CD4-positive, alpha-beta T cell (primary cell): ENCODE data around the gene ZNF692. TPM values are rescaled to one million over a fixed set of nuclear protein-coding genes. Genes with fewer than 3 reads are reported as not detected.

Experiments used
- ATAC-seq: fragments of 200-7000 bp; cut with Tn5 transposase; one replicate; pipeline ENCODE4 v1.10.0; 2022; ENCODE audit warnings: mild to moderate bottlenecking; ENCODE audit not compliant: poor library complexity
- CTCF ChIA-PET: fragments of 350-600 bp; sonication (Branson Sonifier 250); formaldehyde crosslinking; loops from one replicate; lab custom pipeline; 2021; ENCODE audit warnings: antibody characterized with exemption, inconsistent platforms; lab: Charles Lee
- POLR2A ChIA-PET: fragments of 350-600 bp; sonication (Branson Sonifier 250); formaldehyde crosslinking; loops from one replicate; lab custom pipeline; 2021; ENCODE audit warnings: antibody characterized with exemption, inconsistent platforms; lab: Charles Lee
- DNase-seq, 14 experiments: peaks; one replicate each; pipeline ENCODE4 v3.0.0-alpha.2; 2013 to 2020; ENCODE audit warnings: mixed read lengths in 2 of 14
- H3K27ac ChIP-seq, 2 donors: one replicate each; pipeline versions ENCODE4 v1.5.1 to v1.7.0; 2013; ENCODE audit warnings: low read length in 2 of 2, low read depth in 1 of 2, mild to moderate bottlenecking in 1 of 2
- H3K27me3 ChIP-seq, 2 experiments: 1 replicate in 1 of 2; 2 replicates in 1 of 2; pipeline versions ENCODE4 v1.6.1 to v1.7.0; 2013; ENCODE audit warnings: low read length in 2 of 2, control low read depth in 1 of 2, mild to moderate bottlenecking in 1 of 2, moderate library complexity in 1 of 2; ENCODE audit not compliant: insufficient read depth in 2 of 2, control insufficient read depth in 1 of 2
- H3K36me3 ChIP-seq: one replicate; pipeline ENCODE4 v1.6.1; 2013; ENCODE audit warnings: low read length, control low read depth; ENCODE audit not compliant: insufficient read depth
- H3K4me1 ChIP-seq: one replicate; pipeline ENCODE4 v1.6.1; 2013; ENCODE audit warnings: low read length, control low read depth; ENCODE audit not compliant: insufficient read depth
- H3K4me3 ChIP-seq: one replicate; pipeline ENCODE4 v1.5.1; 2013; ENCODE audit warnings: mild to moderate bottlenecking, low read length, moderate library complexity
- H3K9me3 ChIP-seq, 2 experiments: 1 replicate in 1 of 2; 2 replicates in 1 of 2; pipeline versions ENCODE4 v1.6.1 to v1.7.0; 2013; ENCODE audit warnings: low read length in 2 of 2, mild to moderate bottlenecking in 2 of 2, control low read depth in 1 of 2, moderate library complexity in 1 of 2; ENCODE audit not compliant: control insufficient read depth in 1 of 2, insufficient read depth in 1 of 2
- H3K27ac Mint-ChIP-seq: one replicate; pipeline ENCODE4 v1.8.0; 2020; ENCODE audit warnings: mixed read lengths
- H3K27me3 Mint-ChIP-seq: one replicate; pipeline ENCODE4 v1.8.0; 2021; ENCODE audit warnings: mixed read lengths
- H3K36me3 Mint-ChIP-seq: one replicate; pipeline ENCODE4 v1.8.0; 2021; ENCODE audit warnings: low read depth, mixed read lengths
- H3K4me1 Mint-ChIP-seq: one replicate; pipeline ENCODE4 v1.8.0; 2021; ENCODE audit warnings: low read depth, mixed read lengths
- H3K4me3 Mint-ChIP-seq: one replicate; pipeline ENCODE4 v1.8.0; 2020; ENCODE audit warnings: mild to moderate bottlenecking, mixed read lengths
- H3K9me3 Mint-ChIP-seq: one replicate; pipeline ENCODE4 v1.8.0; 2020; ENCODE audit warnings: mixed read lengths
- CTCF ChIP-seq: fragments of 200-600 bp; IDR thresholded peaks from one replicate; pipeline ENCODE4 v1.8.0; 2022; ENCODE audit warnings: antibody characterized with exemption, mild to moderate bottlenecking
- intact Hi-C, 2 experiments: fragments of 100-400 bp; cut with DNase I in 1 of 2; cut with micrococcal nuclease in 1 of 2; formaldehyde crosslinking; loops; one replicate each; pipeline versions ENCODE4 v1.15.1 to v1.9.0; 2023 to 2025; cut with DNase I, micrococcal nuclease
- total RNA-seq, 174 experiments: library from RNA in 2 of 174; stranded (reverse) in 2 of 174; gene quantifications; one replicate each; pipeline ENCODE4 v1.2.3 and lab custom pipeline; 2021 to 2026

Gene ZNF692
- total RNA-seq, 2 experiments from 2014 or later: 23.3 to 27.3 TPM

- ATAC-seq: no peak
- DNase-seq: no peak
- Mint-ChIP-seq H3K27ac (no peak overlapping the region), H3K36me3 (peaks cover 42% of the 10 kb centered on the region), H3K9me3 (no peaks in the 10 kb centered on the region), H3K4me3 (no peak overlapping the region), H3K4me1 (peaks cover 30% of the 10 kb centered on the region), H3K27me3 (no peaks in the 10 kb centered on the region)
- H3K4me1 ChIP-seq: peaks cover 28% of the 10 kb centered on the region
- H3K9me3 ChIP-seq: no peaks in the 10 kb centered on the region
- no peak overlapping the region for H3K4me3 ChIP-seq
- no peaks in the 10 kb centered on the region for H3K27me3 ChIP-seq
- H3K27ac ChIP-seq: no peak overlapping the region
- intact Hi-C loops: no loop called here
- ChIA-PET CTCF (no interaction called here), POLR2A (no interaction called here)
- no peak for TF ChIP-seq CTCF
- H3K36me3 ChIP-seq: peaks cover 51% of the 10 kb centered on the region
These were observed 15.2 kb downstream of the ZNF692 start for GRCh38 chr1:248843687-248844086.

DNA sequence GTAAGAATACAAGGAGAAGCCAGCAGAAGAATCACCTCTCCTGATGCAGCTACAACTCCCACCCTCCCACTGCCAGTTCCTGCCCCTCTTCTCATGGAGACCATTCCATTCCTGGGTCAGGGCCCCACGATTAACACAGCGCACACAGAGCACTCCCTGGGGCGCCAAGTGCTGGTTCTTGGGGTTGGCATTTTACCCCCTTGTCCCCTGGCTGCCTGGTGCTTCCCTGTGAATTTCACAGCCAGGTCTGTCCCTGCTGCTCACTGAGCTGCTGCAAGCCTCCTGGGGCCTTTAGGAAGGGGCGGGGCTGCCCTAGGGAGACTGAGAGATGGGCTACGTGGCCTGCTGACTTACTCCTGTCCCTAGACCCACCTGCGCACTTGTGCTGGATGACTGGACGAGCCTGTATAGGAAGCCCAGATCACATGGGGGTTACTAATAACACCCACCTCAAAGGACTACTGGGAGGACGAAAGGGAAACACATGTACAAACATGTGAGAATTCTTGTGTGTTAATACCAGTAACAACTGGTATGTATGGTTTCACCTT, 16.0 kb downstream of the ZNF692 start:
- DNase-seq (peak in 1 of 14 experiments; percentile 24), ATAC-seq (no peak)
- no peak overlapping the region for H3K27ac ChIP-seq
- intact Hi-C loops: no loop called here
- Mint-ChIP-seq H3K9me3 (no peaks in the 10 kb centered on the region), H3K27ac (no peak overlapping the region), H3K4me1 (peaks cover 30% of the 10 kb centered on the region), H3K36me3 (peaks cover 37% of the 10 kb centered on the region), H3K4me3 (no peak overlapping the region), H3K27me3 (no peaks in the 10 kb centered on the region)
- TF ChIP-seq CTCF: no peak
- peaks cover 29% of the 10 kb centered on the region for H3K4me1 ChIP-seq
- peaks cover 42% of the 10 kb centered on the region for H3K36me3 ChIP-seq
- ChIA-PET CTCF (interaction anchor here (7.7 kb wide), 1 partner anchor 16 kb away, joined by 65 read pairs; the partner anchor contains the start of gene ZNF692), POLR2A (no interaction called here)
- no peaks in the 10 kb centered on the region for H3K27me3 ChIP-seq
- no peaks in the 10 kb centered on the region for H3K9me3 ChIP-seq
- H3K4me3 ChIP-seq: no peak overlapping the region

DNA sequence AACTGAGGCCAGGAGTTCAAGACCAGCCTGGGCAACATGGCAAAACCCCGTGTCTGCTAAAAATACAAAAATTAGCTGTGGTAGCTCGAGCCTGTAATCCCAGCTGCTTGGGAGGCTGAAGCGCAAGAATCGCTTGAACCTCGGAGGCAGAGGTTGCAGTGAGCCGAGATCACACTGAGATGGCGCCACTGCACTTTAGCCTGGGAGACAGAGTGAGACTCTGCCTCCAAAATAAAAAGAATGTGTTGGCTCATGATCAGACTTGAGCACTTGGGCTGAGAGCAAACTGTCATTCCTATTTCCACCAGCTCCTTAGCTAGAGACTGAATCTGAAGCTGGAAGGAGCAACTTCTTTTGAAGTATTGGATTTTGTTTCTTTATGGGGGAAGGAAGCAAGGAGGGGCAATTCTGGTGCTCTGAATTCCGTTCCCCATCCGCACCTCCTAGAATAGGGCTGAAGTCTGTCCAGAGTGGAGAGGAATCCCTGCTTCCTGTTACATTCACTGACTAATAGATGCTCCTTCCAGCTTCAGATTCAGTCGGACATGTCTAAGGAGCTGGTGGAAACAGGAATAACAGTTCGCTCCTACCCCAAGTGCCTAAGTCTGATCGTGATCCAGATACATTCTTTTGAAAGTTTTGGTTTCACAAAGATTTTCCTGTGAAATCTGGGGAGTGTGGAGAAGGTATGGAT, 17.0 kb downstream of the ZNF692 start:
- TF ChIP-seq CTCF: peak; percentile 34
- Mint-ChIP-seq H3K27me3 (no peaks in the 10 kb centered on the region), H3K4me1 (peaks cover 30% of the 10 kb centered on the region), H3K9me3 (no peaks in the 10 kb centered on the region), H3K36me3 (peaks cover 32% of the 10 kb centered on the region), H3K4me3 (peak overlapping the region; percentile 51), H3K27ac (peak overlapping the region; percentile 73)
- Histone ChIP-seq H3K36me3 (peaks cover 35% of the 10 kb centered on the region), H3K27ac (no peak overlapping the region), H3K9me3 (no peaks in the 10 kb centered on the region), H3K4me1 (peaks cover 37% of the 10 kb centered on the region), H3K27me3 (no peaks in the 10 kb centered on the region), H3K4me3 (no peak overlapping the region)
- DNase-seq: peak in 11 of 14 experiments; percentile 16 to 72 (median 40)
- ChIA-PET POLR2A (no interaction called here), CTCF (interaction anchor here (1.2 to 7.7 kb wide), 3 partner anchors 14 to 17 kb away, joined by 3 to 65 read pairs (median 3); partner anchors contain the start of genes SH3BP5L and ZNF692)
- intact Hi-C loops: no loop called here
- no peak for ATAC-seq
